DOHH2 (cell line): ENCODE data around the gene MBLAC1.
"Not testable (repeated sequence)": the region's sequence is repeated elsewhere in the genome, so short reads cannot be mapped to it uniquely, and the experiment has no call there.

Experiments used
- H3F3A ChIP-seq: fragments of 200-600 bp; sonication (generic), shearing (Covaris generic); 2 replicates; pipeline ENCODE4 v1.6.0; 2016; ENCODE audit warnings: antibody characterized with exemption, mild to moderate bottlenecking; ENCODE audit not compliant: control insufficient read depth, insufficient read depth
- H3K27ac ChIP-seq: fragments of 200-600 bp; sonication (generic); 2 replicates; pipeline ENCODE4 v1.5.1; 2014; ENCODE audit warnings: low read depth, mild to moderate bottlenecking, low read length, moderate library complexity
- H3K27me3 ChIP-seq: fragments of 200-600 bp; sonication (generic); 2 replicates; pipeline ENCODE4 v1.6.1; 2014; ENCODE audit warnings: mild to moderate bottlenecking, low read length, mixed read lengths; ENCODE audit not compliant: control insufficient read depth
- H3K36me3 ChIP-seq: fragments of 200-600 bp; sonication (generic); 2 replicates; pipeline ENCODE4 v1.6.1; 2014; ENCODE audit warnings: mild to moderate bottlenecking, low read length, moderate library complexity, mixed read lengths; ENCODE audit not compliant: control insufficient read depth
- H3K4me1 ChIP-seq: fragments of 200-600 bp; sonication (generic); 2 replicates; pipeline ENCODE4 v1.6.1; 2014; ENCODE audit warnings: mild to moderate bottlenecking, low read length, mixed read lengths; ENCODE audit not compliant: control insufficient read depth
- H3K4me2 ChIP-seq: fragments of 200-600 bp; sonication (generic); 2 replicates; pipeline ENCODE4 v1.6.0; 2014; ENCODE audit warnings: mild to moderate bottlenecking, low read length, moderate library complexity
- H3K4me3 ChIP-seq: fragments of 200-600 bp; sonication (generic); 2 replicates; pipeline ENCODE4 v1.5.1; 2014; ENCODE audit warnings: mild to moderate bottlenecking, low read length, mixed read lengths
- H3K79me2 ChIP-seq: fragments of 200-600 bp; sonication (generic); 2 replicates; pipeline ENCODE4 v1.6.1; 2014; ENCODE audit warnings: mild to moderate bottlenecking, low read length, mixed read lengths; ENCODE audit not compliant: control insufficient read depth
- H3K9me2 ChIP-seq: fragments of 200-600 bp; sonication (generic); replicated peaks from 2 replicates; pipeline ENCODE4 v1.6.1; 2014; ENCODE audit warnings: mild to moderate bottlenecking, low read length, mixed read lengths; ENCODE audit not compliant: control insufficient read depth
- H3K9me3 ChIP-seq: fragments of 200-600 bp; sonication (generic); 2 replicates; pipeline ENCODE4 v1.6.1; 2014; ENCODE audit warnings: antibody characterized with exemption, low read length, mixed read lengths; ENCODE audit not compliant: control insufficient read depth, insufficient read depth
- H4K20me1 ChIP-seq: fragments of 200-600 bp; sonication (generic); 2 replicates; pipeline ENCODE4 v1.6.0; 2014; ENCODE audit warnings: low read depth, mild to moderate bottlenecking, antibody characterized with exemption, low read length, moderate library complexity; ENCODE audit not compliant: control insufficient read depth, insufficient read depth
- CTCF ChIP-seq: fragments of 200-600 bp; sonication (generic); IDR thresholded peaks from one replicate; pipeline ENCODE4 v1.5.1; 2014; ENCODE audit warnings: antibody characterized with exemption, mild to moderate bottlenecking, low read depth, low read length; ENCODE audit not compliant: poor library complexity, severe bottlenecking
- EZH2phosphoT487 ChIP-seq: fragments of 200-600 bp; sonication (generic); IDR thresholded peaks from 2 replicates; pipeline ENCODE4 v1.6.1; 2017; ENCODE audit warnings: borderline replicate concordance, mild to moderate bottlenecking, antibody characterized with exemption, low read length, moderate library complexity, mixed read lengths

MBLAC1 gene

GRCh38 chr7:100141555-100141949, 14.8 kb downstream of the MBLAC1 start:
- Histone ChIP-seq H3K79me2 (no peaks in the 10 kb centered on the region), H3F3A (peaks cover 18% of the 10 kb centered on the region), H4K20me1 (no peaks in the 10 kb centered on the region), H3K36me3 (no peaks in the 10 kb centered on the region), H3K9me3 (no peaks in the 10 kb centered on the region), H3K4me3 (no peak overlapping the region), H3K27ac (no peak overlapping the region), H3K27me3 (no peaks in the 10 kb centered on the region), H3K4me1 (peaks cover 48% of the 10 kb centered on the region), H3K4me2 (peak overlapping the region; percentile 34), H3K9me2 (no peaks in the 10 kb centered on the region)
- TF ChIP-seq CTCF (no peak), EZH2phosphoT487 (no peak)

- Histone ChIP-seq H3K36me3 (no peaks in the 10 kb centered on the region), H3K9me2 (no peaks in the 10 kb centered on the region), H3K4me1 (peaks cover 46% of the 10 kb centered on the region), H3F3A (peaks cover 18% of the 10 kb centered on the region), H3K9me3 (no peaks in the 10 kb centered on the region), H3K4me3 (no peak overlapping the region), H3K79me2 (no peaks in the 10 kb centered on the region), H3K4me2 (no peak overlapping the region), H3K27ac (no peak overlapping the region), H3K27me3 (no peaks in the 10 kb centered on the region), H4K20me1 (no peaks in the 10 kb centered on the region)
- TF ChIP-seq CTCF (no peak), EZH2phosphoT487 (no peak)
These were observed 15.7 kb downstream of the MBLAC1 start for GRCh38 chr7:100142461-100142860.

- H3F3A ChIP-seq, H3K9me2 ChIP-seq, H4K20me1 ChIP-seq, H3K27ac ChIP-seq, H3K27me3 ChIP-seq, H3K9me3 ChIP-seq, H3K4me2 ChIP-seq, H3K4me3 ChIP-seq: not testable (repeated sequence)
- peaks cover 25% of the 10 kb centered on the region for H3K79me2 ChIP-seq
- peaks cover 21% of the 10 kb centered on the region for H3K36me3 ChIP-seq
- H3K4me1 ChIP-seq: peaks cover 43% of the 10 kb centered on the region
These were observed 19.6 kb downstream of the MBLAC1 start for GRCh38 chr7:100146350-100146749.

- Histone ChIP-seq H3K4me1 (peaks cover 43% of the 10 kb centered on the region), H4K20me1 (no peaks in the 10 kb centered on the region), H3K9me2 (no peaks in the 10 kb centered on the region), H3F3A (peaks cover 16% of the 10 kb centered on the region), H3K36me3 (peaks cover 29% of the 10 kb centered on the region), H3K9me3 (no peaks in the 10 kb centered on the region), H3K79me2 (peaks cover 35% of the 10 kb centered on the region), H3K4me3 (no peak overlapping the region), H3K27ac (no peak overlapping the region), H3K27me3 (no peaks in the 10 kb centered on the region), H3K4me2 (no peak overlapping the region)
- TF ChIP-seq EZH2phosphoT487 (no peak), CTCF (no peak)
These were observed 20.5 kb downstream of the MBLAC1 start for GRCh38 chr7:100147278-100147677.
